Stimulated activated CD4-positive, alpha-beta T cell treated with anti-CD3 and anti-CD28 coated beads, Interleukin-2, amount 100 ng/mL, for 4 hours (primary cell): ENCODE measurements around the gene SCN10A.

Source experiments
- DNase-seq: peaks from one replicate; pipeline ENCODE4 v3.0.0-alpha.2; 2020; ENCODE audit warnings: low read depth

Gene SCN10A

GRCh38 chr3:38773528-38773927 lies 42.5 kb downstream of the SCN10A start:
- DNase-seq: no peak

DNA sequence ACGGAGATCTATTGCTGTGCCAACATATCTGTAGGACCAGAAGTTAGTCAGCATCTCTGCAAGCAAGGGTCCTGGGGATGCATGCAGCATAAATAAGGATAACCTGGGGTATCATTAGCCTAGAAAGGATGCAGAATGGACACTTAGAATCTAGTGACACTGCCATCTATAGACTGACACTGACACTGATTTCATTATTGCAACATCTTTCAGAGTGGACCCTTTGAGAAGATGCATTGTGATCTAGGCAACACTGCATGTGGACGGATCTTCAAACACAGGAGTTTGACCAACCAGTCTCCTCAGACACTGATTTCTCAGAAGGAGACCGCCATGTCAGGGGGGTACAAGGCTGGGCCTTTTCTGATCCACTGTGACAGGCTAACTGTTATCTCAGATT lies 52.4 kb downstream of the SCN10A start:
- no peak for DNase-seq

- no peak for DNase-seq
These were observed 57.5 kb downstream of the SCN10A start for GRCh38 chr3:38758557-38758956.

DNA sequence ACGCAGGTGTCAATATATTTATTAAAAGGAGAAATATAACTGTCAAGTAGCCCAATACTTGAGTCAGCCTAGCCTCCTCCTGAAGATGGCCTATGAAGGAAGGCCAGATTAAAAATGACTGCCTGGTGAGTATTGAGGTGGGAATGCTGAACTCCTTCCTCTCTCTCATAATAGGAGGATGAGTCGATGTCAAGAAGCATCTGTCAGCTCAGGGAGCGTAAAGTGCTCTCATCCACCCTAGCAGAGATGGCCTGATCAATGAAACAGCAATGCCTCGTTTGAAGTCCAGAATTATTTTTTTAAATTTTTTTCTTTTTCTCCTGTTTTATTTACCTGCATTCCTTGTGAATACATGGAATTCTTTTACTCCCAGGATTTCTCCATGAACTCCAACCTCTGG lies 58.3 kb downstream of the SCN10A start:
- DNase-seq: no peak

- no peak for DNase-seq
These were observed 59.1 kb downstream of the SCN10A start for GRCh38 chr3:38756892-38757291.

DNA sequence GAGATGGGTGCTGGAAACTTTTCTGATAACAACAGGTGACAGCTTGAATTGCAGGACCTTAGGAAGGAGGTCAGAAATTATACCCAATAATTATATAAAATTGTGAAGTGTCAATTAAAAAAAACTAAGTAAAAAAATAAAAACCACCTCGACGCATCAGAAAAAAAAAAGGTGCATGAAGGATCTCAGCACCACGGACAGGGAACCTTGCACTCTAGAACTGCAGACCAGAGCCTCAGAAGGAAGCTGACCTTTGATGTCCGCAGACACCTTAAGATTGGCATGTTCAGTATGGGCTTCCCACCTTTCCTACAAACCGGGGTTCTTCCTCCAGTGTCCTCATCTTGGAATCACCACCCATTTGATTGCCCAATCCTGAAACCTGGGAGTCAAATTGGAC lies 60.9 kb downstream of the SCN10A start:
- DNase-seq: no peak

GRCh38 chr3:38746641-38747040 lies 69.4 kb downstream of the SCN10A start:
- no peak for DNase-seq

DNA sequence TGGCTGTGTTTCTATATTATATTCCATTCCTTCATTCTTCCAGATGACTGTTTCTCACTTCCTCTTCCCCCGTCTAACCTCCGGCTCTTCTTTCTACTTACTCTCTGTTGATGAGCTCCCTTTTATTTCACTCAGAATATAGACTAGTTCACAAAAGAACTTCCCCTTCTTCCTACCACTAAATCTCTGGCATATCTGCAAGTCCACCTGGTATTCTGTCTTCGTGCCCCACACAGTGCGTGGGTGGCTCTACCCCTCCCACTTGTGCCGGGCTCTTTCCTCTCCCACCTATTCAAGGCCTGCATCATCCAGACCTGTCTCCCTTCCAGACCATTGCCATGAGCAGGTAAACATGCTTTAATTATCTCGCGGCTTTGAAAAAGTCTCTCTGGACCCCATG lies 73.0 kb downstream of the SCN10A start:
- DNase-seq: no peak

DNA sequence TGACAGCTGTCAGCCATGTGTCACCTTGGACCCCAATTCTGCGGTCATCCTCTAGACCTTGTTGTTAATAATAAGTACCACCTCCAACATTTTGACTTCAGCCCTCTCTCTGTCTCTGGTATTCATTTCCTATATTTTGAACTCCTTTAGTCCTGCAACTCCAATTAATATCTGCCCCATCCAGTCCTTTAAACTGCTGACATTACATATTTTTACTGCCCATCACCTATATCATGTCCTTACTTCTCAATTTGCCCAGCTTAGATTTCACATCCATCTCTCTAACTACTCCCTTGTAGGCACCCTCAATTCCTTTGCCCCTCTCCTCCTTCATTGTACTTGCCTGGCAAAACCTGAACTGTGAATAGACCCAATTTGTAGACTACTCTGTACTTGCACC lies 73.5 kb downstream of the SCN10A start:
- DNase-seq: no peak

- DNase-seq: no peak
These were observed 75.5 kb downstream of the SCN10A start for GRCh38 chr3:38740537-38740936.

DNA sequence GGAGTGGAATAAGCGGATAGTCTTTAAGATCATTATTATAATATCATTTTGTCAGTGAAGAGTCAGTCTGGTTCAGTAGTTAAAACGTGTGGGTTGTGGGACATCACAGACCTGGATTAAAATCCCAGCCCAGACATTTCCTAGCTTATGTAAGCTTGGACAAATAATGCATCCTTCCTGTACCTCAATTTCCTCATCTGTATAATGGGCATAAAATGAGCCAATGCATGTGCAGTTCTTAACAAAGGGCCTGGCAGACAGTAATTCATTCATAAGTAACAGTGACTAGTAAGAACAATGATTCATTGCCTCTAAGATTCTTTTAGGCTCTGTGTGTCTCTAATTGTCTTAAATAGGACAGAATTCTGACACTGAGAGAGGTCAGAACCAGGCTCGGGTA lies 76.1 kb downstream of the SCN10A start:
- no peak for DNase-seq

GRCh38 chr3:38739396-38739689 lies 76.7 kb downstream of the SCN10A start:
- no peak for DNase-seq

DNA sequence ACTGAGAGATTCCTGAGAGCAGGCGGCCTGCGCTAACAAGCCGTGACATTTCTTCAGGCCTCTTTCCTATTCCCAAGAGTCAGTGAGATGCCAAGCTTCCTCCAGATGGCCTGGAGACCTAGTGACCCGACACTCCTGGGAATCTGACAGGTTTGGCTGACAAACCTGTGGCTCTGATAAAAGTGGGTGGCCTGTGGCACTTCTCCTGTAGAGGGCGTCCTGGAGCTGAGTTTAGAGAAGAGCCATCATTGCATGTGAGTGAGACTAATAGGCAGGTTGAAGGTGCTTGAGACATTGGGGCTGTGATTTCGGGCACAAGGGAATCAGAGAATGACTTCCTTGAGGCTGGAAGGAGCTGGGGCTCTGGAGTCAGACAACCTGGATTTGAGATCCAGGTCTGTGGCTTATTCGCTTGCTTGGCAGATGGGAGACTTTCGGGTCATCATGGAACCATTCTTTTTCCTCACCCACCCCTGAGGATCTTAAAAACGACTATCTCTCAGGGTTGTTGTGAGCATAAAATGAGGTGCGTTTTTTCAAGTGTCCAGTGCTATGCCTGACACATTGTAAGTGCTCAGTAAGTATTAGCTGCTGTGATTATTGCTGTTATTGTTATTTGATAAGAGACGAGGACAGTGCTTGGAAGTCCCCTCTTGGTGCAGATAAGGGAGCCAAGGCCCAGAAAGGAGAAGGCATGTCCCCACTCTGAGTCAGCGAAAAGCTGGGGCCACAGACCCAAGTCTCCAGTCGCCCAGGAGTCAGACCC lies 77.2 kb downstream of the SCN10A start:
- DNase-seq: no peak

DNA sequence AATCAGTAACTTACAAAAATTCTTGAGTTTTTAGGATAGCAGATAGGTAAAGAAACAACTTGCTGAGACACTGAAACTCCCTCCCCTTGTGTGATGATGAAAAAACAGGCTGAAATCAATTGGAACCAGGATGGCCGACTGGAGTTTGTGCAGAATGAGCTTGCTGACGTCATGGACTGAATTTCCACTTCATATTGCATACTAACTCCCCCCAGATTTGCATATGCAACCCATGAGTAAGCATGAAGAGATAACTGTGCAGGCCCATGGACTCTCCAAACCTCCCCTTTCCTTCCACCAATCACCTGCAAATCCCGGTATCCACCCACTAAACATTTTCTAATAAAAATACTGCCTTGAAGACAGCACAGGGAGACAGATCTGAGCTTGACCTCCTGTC lies 84.5 kb downstream of the SCN10A start:
- no peak for DNase-seq

DNA sequence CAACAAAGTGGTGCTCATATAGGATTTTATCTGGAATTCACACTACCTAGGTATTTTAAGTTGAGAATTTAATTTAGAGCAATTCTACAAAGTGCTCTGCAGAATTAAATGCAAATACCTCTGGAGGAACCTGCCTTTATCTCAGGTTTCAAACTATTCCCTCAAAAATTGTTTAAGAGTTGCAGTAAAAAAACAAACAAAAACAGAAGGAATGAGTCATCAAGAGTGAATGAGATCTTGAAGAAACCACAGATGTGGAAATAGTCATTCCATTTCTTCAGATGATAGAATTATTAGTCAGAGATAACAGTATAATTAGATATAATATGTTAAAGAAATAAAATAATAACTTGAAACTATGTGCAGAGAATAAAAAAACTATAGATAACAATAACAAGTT lies 85.7 kb downstream of the SCN10A start:
- DNase-seq: no peak

DNA sequence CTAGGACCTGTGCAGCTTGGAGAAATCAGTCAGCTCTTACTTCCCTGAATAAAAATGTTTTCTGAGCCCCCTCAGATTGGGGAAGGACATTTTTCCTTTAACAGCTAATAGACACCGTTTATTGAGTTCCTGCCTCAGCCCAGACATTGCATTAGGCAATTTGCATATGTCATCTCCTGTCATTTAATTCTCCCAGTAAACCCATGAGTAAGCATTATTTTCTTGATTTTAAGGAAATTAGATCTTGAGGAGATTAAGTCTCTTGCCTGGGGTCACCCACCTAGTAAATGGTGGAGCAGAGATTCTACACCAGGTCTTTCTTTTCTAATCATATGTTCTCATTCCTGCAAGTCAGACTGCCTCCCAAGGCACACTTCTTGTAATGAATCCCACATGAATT lies 88.0 kb downstream of the SCN10A start:
- DNase-seq: no peak

DNA sequence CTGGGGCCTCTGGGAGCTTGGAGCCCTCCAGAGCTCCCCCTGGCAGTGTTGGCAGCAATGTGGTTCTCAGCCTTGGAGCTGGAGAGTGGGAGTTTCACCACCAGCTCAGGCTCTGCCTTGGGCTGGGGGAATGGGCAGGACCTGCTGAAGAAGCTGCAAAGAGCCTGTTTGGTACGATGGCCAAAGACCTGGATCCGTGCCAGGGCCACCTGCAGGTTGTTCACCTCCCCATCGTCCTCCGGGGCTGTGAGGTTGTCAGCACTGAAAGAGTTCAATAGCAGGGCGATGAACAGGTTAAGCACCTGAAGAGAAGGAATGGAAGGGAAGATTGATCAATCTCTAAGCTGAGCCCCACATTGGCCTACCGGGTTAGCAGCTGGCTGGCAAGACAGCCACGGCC lies 89.3 kb downstream of the SCN10A start:
- DNase-seq: no peak

GRCh38 chr3:38725726-38726419 lies 90.1 kb downstream of the SCN10A start:
- DNase-seq: no peak

DNA sequence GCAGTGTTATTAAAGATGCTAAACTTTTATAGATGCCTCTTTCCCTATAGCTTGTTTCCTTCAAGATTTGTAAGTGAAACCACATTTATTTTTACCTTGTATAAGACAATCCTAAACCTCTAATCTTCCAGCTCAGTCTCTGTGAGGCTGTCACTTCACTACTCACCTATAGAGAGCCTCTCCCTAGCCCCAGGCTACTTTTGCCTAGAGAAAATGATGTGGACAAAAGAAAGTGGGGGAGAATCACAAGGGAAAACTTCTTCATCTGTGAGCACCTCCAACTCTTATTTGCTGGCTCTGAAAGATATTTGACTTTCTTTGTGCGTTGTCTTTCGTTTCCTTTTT lies 91.7 kb downstream of the SCN10A start:
- no peak for DNase-seq

- no peak for DNase-seq
These were observed 92.2 kb downstream of the SCN10A start for GRCh38 chr3:38723569-38724391.

DNA sequence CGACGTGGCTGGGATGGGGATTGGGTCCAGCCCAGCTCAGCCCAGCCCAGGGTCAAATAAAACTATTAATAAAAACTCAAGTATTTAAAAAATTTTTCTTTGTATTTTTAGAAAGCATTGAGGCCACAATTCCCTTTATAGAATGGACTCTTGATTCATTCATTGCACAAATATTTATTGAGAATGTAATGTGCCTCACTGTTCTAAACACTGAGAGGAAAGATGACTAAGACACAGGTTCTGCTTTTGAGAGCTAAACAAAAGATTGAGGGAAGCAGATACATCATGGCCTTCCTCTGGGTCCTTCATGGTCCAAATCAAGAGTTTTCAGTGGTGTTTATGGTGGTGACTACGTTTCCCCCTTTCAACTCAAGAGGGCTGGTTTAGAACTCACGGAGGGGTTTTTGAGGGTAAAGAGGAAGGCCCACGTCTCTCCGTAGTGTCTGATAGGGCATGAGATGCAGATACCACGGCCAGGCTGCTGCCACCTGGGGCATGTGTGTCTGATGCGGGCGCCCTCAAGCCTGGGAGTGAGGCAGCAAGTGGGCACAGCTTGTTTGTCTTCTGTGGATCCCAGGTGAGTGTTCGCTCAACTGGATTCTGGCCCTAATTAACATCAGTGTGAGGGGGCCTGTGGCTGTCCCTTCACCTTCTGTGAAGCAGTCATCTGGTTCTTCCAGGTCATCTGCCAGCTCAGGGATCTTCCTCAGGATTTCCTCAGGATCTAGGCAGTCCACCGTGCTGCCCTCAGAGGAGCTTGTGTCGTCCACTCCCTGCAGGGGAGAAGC lies 93.0 kb downstream of the SCN10A start:
- no peak for DNase-seq

- no peak for DNase-seq
These were observed 94.7 kb downstream of the SCN10A start for GRCh38 chr3:38721207-38721772.
